LHCN-M2 (cell line): ENCODE results near the gene UTY. TPM values are rescaled to one million over a fixed set of nuclear protein-coding genes. Genes with fewer than 3 reads are reported as not detected.

Source experiments
- DNase-seq: peaks from one replicate; pipeline ENCODE4 v3.0.0-alpha.2; 2012; ENCODE audit warnings: low read depth
- polyA plus RNA-seq: library from polyadenylated mRNA; unstranded; fragments of >200 nt; gene quantifications from one replicate; pipeline ENCODE4 v1.2.1, GENCODE V29; 2012; ENCODE audit warnings: missing spikeins
- total RNA-seq: library from RNA; depleted of rRNA; stranded (reverse); fragments of >200 nt; gene quantifications from 2 replicates; pipeline ENCODE4 v1.2.3, GENCODE V29; 2014; rRNA removed

UTY gene
- 10.0 and 11.3 TPM in 2 replicates for total RNA-seq
- polyA plus RNA-seq, result 2.3 TPM

GRCh38 chrY:13479828-13480227, at the start of gene UTY:
Gene UTY, minus strand, starts transcription at chrY:13480033. Its CDS starts 368 bp downstream, at chrY:13479665.
- DNase-seq, result peak; percentile 89

GRCh38 chrY:13520474-13520873, 40.6 kb upstream of the UTY start:
- no peak for DNase-seq

GRCh38 chrY:13501215-13501614, 21.4 kb upstream of the UTY start:
- no peak for DNase-seq

- no peak for DNase-seq
These were observed 13.9 kb upstream of the UTY start for GRCh38 chrY:13493737-13494136.

GRCh38 chrY:13492408-13492807, 12.6 kb upstream of the UTY start:
- no peak for DNase-seq

- no peak for DNase-seq
These were observed 8.9 kb upstream of the UTY start for GRCh38 chrY:13488738-13489137.

GRCh38 chrY:13479121-13479711, 617 bp downstream of the UTY start:
- peak; percentile 38 for DNase-seq

- peak; percentile 77 for DNase-seq
These were observed 1.6 kb downstream of the UTY start for GRCh38 chrY:13478126-13478785.

- peak; percentile 35 for DNase-seq
These were observed 4.8 kb downstream of the UTY start for GRCh38 chrY:13474997-13475396.

- no peak for DNase-seq
These were observed 28.3 kb downstream of the UTY start for GRCh38 chrY:13451572-13451971.

- no peak for DNase-seq
These were observed 29.2 kb downstream of the UTY start for GRCh38 chrY:13450596-13451130.

- DNase-seq, result no peak
These were observed 34.3 kb downstream of the UTY start for GRCh38 chrY:13445566-13445965.

GRCh38 chrY:13443146-13443545, 36.7 kb downstream of the UTY start:
- no peak for DNase-seq

GRCh38 chrY:13440811-13441210, 39.0 kb downstream of the UTY start:
- no peak for DNase-seq

GRCh38 chrY:13435968-13436937, 43.6 kb downstream of the UTY start:
- no peak for DNase-seq

GRCh38 chrY:13435206-13435967, 44.4 kb downstream of the UTY start:
- DNase-seq, result no peak

- no peak for DNase-seq
These were observed 47.4 kb downstream of the UTY start for GRCh38 chrY:13432293-13433025.

GRCh38 chrY:13429551-13429950, 50.3 kb downstream of the UTY start:
- DNase-seq, result no peak

- DNase-seq, result peak; percentile 42
These were observed 56.5 kb downstream of the UTY start for GRCh38 chrY:13423281-13423732.

- DNase-seq, result no peak
These were observed 62.8 kb downstream of the UTY start for GRCh38 chrY:13416869-13417661.
